Measurements from ENCODE around the gene PIP5K1B. TPM values are rescaled to one million over a fixed set of nuclear protein-coding genes. Genes with fewer than 3 reads are reported as not detected.

Gene PIP5K1B
- total RNA-seq, 1 donor from 2014 or later = 1.3 TPM

- Mint-ChIP-seq H3K27me3 (ENCODE audit: low read depth, unreplicated experiment) (peaks cover 6% of the 10 kb centered on the region), H3K9me3 (ENCODE audit: unreplicated experiment) (peaks cover 2% of the 10 kb centered on the region), H3K36me3 (ENCODE audit: low read depth, unreplicated experiment) (no peaks in the 10 kb centered on the region), H3K27ac (ENCODE audit: unreplicated experiment) (no peak overlapping the region), H3K4me3 (ENCODE audit: unreplicated experiment) (no peak overlapping the region), H3K4me1 (ENCODE audit: low read depth, unreplicated experiment) (peaks cover 5% of the 10 kb centered on the region)
- Histone ChIP-seq H3K27me3 (ENCODE audit: insufficient read depth, low read length) (no peaks in the 10 kb centered on the region), H3K9me3 (ENCODE audit: insufficient read depth, low read depth, low read length) (no peaks in the 10 kb centered on the region), H3K4me1 (ENCODE audit: insufficient read depth, low read length) (no peaks in the 10 kb centered on the region), H3K36me3 (ENCODE audit: insufficient read depth, low read length) (no peaks in the 10 kb centered on the region), H3K4me3 (ENCODE audit: insufficient read depth, low read depth, low read length) (no peak overlapping the region), H3K79me2 (ENCODE audit: insufficient read depth, low read length) (no peaks in the 10 kb centered on the region), H3K27ac (ENCODE audit: low read depth, low read length) (no peak overlapping the region), H3K9ac (ENCODE audit: low read length) (no peak overlapping the region), H2AFZ (ENCODE audit: low read depth, low read length) (no peak overlapping the region), H3K4me2 (ENCODE audit: low read length) (no peak overlapping the region), H4K20me1 (ENCODE audit: insufficient read depth, low read length) (no peaks in the 10 kb centered on the region)
- DNase-seq (ENCODE audit: low read depth) (no peak), FAIRE-seq (no peak)
- no peak for TF ChIP-seq EZH2 (IDR thresholded peaks at IDR 0.05; ENCODE audit: insufficient read depth, low read length)
- TF ChIP-seq, protein P1, sequence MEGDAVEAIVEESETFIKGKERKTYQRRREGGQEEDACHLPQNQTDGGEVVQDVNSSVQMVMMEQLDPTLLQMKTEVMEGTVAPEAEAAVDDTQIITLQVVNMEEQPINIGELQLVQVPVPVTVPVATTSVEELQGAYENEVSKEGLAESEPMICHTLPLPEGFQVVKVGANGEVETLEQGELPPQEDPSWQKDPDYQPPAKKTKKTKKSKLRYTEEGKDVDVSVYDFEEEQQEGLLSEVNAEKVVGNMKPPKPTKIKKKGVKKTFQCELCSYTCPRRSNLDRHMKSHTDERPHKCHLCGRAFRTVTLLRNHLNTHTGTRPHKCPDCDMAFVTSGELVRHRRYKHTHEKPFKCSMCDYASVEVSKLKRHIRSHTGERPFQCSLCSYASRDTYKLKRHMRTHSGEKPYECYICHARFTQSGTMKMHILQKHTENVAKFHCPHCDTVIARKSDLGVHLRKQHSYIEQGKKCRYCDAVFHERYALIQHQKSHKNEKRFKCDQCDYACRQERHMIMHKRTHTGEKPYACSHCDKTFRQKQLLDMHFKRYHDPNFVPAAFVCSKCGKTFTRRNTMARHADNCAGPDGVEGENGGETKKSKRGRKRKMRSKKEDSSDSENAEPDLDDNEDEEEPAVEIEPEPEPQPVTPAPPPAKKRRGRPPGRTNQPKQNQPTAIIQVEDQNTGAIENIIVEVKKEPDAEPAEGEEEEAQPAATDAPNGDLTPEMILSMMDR (IDR thresholded peaks at IDR 0.05; ENCODE audit: insufficient read depth, low read depth, low read length) = no peak
Measured at GRCh38 chr9:68942790-68943189, 237.8 kb downstream of the PIP5K1B start.

GRCh38 chr9:68947015-68947414 is 242.0 kb downstream of the PIP5K1B start:
- no peak for TF ChIP-seq EZH2 (IDR thresholded peaks at IDR 0.05; ENCODE audit: insufficient read depth, low read length)
- TF ChIP-seq, protein P1 (IDR thresholded peaks at IDR 0.05; ENCODE audit: insufficient read depth, low read depth, low read length) = no peak
- Mint-ChIP-seq H3K27me3 (ENCODE audit: low read depth, unreplicated experiment) (peaks cover 5% of the 10 kb centered on the region), H3K9me3 (ENCODE audit: unreplicated experiment) (no peaks in the 10 kb centered on the region), H3K36me3 (ENCODE audit: low read depth, unreplicated experiment) (no peaks in the 10 kb centered on the region), H3K4me1 (ENCODE audit: low read depth, unreplicated experiment) (peaks cover 15% of the 10 kb centered on the region), H3K4me3 (ENCODE audit: unreplicated experiment) (no peak overlapping the region), H3K27ac (ENCODE audit: unreplicated experiment) (no peak overlapping the region)
- no peak overlapping the region for H3K4me2 ChIP-seq (ENCODE audit: low read length)
- no peaks in the 10 kb centered on the region for H3K36me3 ChIP-seq (ENCODE audit: insufficient read depth, low read length)
- H3K4me1 ChIP-seq (ENCODE audit: insufficient read depth, low read length) = no peaks in the 10 kb centered on the region
- H3K9ac ChIP-seq (ENCODE audit: low read length) = no peak overlapping the region
- H2AFZ ChIP-seq (ENCODE audit: low read depth, low read length) = no peak overlapping the region
- H3K27me3 ChIP-seq (ENCODE audit: insufficient read depth, low read length) = no peaks in the 10 kb centered on the region
- H3K4me3 ChIP-seq (ENCODE audit: insufficient read depth, low read depth, low read length) = no peak overlapping the region
- no peak overlapping the region for H3K27ac ChIP-seq (ENCODE audit: low read depth, low read length)
- FAIRE-seq = no peak
- H4K20me1 ChIP-seq (ENCODE audit: insufficient read depth, low read length) = no peaks in the 10 kb centered on the region
- no peaks in the 10 kb centered on the region for H3K9me3 ChIP-seq (ENCODE audit: insufficient read depth, low read depth, low read length)
- DNase-seq (ENCODE audit: low read depth) = no peak
- H3K79me2 ChIP-seq (ENCODE audit: insufficient read depth, low read length) = no peaks in the 10 kb centered on the region

DNA sequence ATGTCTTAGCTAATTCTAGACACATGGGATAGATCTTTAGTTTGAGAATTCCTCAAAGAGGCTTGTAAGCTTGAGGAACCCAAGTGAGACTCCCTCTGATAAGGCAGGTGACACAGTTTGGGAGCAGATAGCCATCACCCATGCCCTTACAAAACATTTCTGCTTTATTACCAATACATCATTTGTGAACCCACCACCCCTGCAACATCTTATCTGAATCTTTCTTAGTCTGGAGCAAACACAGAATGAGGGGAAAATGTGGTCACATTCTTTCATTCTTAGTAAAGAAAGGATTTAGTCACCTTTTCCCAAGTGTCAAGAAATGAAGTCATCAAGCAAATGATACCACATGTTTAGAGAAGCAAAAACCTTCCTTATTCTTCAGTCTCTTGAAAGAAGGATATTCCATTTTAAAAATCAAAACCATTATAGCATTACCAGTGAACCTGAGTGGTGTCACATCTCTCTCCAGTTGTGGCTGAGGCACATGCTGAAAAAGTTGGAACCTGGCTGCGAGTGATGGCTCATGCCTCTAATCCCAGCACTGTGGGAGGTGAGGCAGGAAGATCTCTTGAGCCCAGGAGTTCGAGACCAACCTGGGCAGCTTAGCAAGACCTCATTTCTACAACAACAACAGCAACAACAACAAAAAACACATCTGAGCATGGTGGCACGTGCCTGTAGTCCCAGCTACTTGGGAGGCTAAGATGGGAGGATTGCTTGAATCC is 243.0 kb downstream of the PIP5K1B start:
- H3K9me3 ChIP-seq (ENCODE audit: insufficient read depth, low read depth, low read length) = no peaks in the 10 kb centered on the region
- no peaks in the 10 kb centered on the region for H3K27me3 ChIP-seq (ENCODE audit: insufficient read depth, low read length)
- H3K9ac ChIP-seq (ENCODE audit: low read length) = no peak overlapping the region
- Mint-ChIP-seq H3K4me1 (ENCODE audit: low read depth, unreplicated experiment) (peaks cover 15% of the 10 kb centered on the region), H3K27ac (ENCODE audit: unreplicated experiment) (no peak overlapping the region), H3K27me3 (ENCODE audit: low read depth, unreplicated experiment) (peaks cover 5% of the 10 kb centered on the region), H3K36me3 (ENCODE audit: low read depth, unreplicated experiment) (no peaks in the 10 kb centered on the region), H3K4me3 (ENCODE audit: unreplicated experiment) (no peak overlapping the region), H3K9me3 (ENCODE audit: unreplicated experiment) (no peaks in the 10 kb centered on the region)
- H3K4me3 ChIP-seq (ENCODE audit: insufficient read depth, low read depth, low read length) = no peak overlapping the region
- TF ChIP-seq EZH2 (IDR thresholded peaks at IDR 0.05; ENCODE audit: insufficient read depth, low read length) = no peak
- TF ChIP-seq, protein P1 (IDR thresholded peaks at IDR 0.05; ENCODE audit: insufficient read depth, low read depth, low read length) = no peak
- H3K4me1 ChIP-seq (ENCODE audit: insufficient read depth, low read length) = no peaks in the 10 kb centered on the region
- no peak for FAIRE-seq
- H2AFZ ChIP-seq (ENCODE audit: low read depth, low read length) = no peak overlapping the region
- no peaks in the 10 kb centered on the region for H3K36me3 ChIP-seq (ENCODE audit: insufficient read depth, low read length)
- no peak for DNase-seq (ENCODE audit: low read depth)
- no peaks in the 10 kb centered on the region for H3K79me2 ChIP-seq (ENCODE audit: insufficient read depth, low read length)
- no peak overlapping the region for H3K4me2 ChIP-seq (ENCODE audit: low read length)
- no peaks in the 10 kb centered on the region for H4K20me1 ChIP-seq (ENCODE audit: insufficient read depth, low read length)
- H3K27ac ChIP-seq (ENCODE audit: low read depth, low read length) = no peak overlapping the region

Measured in astrocyte (in vitro differentiated cells and primary cell).